Right hindlimb (tissue), 1 donor: ENCODE measurements around the gene CLDN12.

Source experiments
- DNase-seq: peaks from one replicate; pipeline ENCODE4 v3.0.0-alpha.2; 2018

CLDN12 gene

DNA sequence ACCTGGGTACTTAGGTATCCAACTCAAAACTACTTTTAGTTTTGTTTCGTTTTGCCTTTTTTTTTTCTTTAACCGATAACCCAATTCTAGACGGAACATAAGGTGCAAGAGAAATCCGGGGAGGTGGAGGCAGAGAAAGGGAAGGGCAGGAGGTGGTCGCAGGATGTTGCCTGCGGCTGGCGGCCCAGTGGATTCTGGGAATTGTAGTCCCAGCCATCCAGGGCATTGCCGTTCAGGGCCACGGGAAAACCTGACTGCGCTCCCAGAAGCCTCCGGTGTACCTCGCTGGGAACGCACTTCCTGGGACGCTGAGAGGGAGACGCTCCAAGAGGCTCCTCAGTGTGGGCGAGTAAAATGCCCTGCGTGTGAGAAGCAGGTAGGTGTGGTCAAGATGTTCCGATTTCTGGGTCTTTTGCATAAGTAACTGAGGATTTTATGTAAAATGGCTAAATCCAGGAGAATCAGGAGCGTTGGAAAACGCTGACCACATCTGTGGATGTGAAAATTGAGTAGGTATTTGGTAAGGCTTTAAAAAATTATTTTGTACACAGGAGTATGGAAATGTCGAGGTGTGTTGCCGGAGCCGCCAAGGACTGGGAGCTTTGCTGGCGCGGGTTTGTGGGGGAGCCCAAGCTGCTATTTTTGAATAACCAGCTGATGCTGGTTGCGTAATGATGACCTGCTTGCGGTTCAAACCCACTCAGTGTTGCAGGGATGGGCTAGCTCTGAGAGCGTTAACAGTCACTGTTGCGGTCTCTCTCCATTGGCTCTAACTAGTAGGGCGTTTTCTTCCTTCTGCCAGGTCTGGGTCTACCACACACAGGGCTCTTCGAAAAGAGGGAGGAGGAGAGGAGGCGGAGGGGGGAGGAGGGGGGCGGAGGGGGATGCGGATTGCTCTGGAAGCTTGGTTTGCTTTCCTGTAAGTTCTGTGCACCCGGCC, at the start of gene CLDN12:
Gene CLDN12 (plus strand): TSS at position 288 of the 940 bp plus-strand sequence. CDS start 9,216 bp downstream, outside the sequence.
- DNase-seq: peak; percentile 92

DNA sequence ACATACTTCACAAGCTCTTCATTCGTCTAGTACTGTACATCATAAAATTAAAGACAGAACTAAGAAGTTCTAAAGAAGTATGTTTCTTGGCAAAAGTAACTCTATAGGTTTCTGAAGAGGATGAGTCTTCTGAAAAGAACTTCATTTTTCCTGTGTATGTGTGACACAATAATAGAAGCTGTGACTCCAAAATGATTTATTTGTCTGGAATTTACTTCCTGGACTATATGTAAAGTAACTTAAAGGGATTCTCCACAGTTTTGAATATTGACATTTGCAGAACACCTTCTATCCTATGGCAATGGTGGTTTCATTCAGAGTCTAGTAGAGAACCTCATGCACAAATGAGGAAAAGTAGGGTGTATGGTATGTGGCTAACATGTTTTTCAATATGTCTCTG, 19.8 kb upstream of the CLDN12 start:
- DNase-seq: no peak

DNA sequence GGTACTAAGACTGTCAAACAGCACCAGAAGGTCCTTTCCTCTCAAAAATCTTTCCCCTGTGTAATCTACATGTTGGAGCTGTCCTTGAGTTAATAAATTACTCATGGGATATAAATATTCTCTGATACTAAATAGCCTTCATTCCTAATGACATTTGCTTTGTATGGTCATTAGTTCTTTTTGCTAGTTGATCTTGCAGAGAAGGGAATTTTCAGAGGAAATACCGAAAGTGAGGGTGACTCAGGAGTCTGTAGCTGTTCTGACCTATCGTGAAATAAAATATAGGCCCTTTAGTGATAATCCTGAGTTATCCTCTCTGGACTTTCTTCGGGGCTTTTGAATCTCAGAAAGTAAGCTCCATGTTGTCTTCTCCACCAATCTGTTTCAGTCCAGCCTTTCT, 19.4 kb upstream of the CLDN12 start:
- DNase-seq: no peak

DNA sequence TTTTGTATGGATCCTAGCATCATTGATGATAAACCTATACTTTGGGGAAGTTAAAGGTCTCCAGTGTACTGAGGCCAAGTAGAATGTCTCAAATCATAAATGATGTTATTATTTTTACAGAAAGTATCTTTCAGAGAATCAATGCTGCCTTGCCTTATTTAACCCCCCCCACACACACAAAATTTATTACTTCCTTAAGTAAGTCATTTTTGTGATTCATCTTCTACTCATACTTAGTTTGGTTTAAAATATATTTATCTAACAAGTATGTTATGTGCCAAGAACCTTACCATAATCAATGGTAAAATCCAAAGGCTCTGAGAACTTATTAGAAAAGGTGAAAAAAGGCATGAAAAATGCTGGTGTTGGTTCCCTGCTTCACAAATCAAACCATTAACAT, 18.8 kb upstream of the CLDN12 start:
- no peak for DNase-seq

DNA sequence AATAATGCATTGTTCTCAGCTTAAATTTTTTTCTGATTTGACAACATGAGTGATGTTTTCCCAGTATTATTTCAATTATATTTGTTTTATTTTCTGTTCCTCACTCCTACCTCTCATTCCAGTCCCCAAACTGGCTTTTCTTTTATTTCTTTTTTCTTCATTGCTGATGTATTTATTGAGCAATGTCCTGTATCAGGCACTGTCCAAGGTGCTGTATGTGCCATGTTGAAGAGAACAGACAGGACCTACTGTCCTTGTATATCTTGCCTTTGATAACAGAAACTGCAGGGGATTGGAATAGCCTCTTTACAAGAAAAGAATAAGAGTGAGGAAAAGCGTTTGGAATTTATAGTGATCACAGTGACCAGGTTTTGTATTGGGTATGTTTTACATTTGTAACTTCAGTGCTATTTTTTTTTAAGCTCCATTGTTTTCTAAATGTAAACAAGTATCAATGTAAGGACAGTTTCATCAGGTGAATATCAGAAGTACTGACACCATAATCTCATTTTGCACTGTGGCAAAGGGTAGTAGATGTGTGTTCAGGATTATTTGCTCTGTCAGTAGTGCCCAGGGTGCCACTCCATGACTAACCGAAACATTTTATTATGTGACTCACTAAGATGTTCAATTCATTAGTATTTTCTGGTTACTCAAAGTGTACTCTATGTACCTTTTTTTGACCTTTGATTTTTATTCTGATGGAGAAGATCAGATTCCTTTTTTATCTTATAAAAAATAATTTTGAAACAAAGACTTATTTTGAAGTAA, 15.6 kb upstream of the CLDN12 start:
- DNase-seq: no peak

DNA sequence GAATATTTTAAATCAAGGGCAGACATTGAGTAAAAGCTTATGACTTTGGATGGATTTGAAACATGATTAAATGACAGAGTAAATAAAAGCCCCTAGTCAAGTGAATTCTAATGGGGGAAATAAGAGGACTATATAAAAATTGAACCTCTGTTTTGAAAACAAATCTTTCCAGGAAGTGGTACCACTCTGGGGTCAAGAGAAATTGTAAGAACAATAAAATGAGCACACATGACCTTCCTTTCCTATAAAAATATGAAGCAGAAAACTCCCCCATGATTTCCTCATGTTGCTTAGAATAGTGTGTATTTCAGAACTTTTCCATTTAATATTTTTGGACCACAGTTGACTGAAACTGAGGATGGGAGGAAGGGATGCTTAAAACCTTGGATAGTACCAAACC, 12.3 kb upstream of the CLDN12 start:
- no peak for DNase-seq

DNA sequence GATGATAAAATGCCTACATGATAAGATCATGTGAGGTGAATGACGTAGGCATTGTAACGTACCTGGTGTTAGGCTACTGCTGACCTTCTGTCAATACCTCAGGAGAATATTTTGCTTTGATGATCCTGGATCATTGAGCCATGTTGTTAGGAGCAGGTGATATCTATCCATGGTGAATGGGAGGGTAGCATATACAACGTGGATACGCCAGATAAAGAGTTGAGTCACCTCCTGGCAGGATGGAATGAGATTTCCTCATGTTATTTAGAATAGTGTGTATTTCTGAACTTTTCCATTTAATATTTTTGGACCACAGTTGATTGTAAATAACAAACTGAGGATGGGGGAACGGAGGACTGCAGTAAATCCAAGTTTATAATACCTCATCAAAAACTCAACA, 11.8 kb upstream of the CLDN12 start:
- DNase-seq: no peak

DNA sequence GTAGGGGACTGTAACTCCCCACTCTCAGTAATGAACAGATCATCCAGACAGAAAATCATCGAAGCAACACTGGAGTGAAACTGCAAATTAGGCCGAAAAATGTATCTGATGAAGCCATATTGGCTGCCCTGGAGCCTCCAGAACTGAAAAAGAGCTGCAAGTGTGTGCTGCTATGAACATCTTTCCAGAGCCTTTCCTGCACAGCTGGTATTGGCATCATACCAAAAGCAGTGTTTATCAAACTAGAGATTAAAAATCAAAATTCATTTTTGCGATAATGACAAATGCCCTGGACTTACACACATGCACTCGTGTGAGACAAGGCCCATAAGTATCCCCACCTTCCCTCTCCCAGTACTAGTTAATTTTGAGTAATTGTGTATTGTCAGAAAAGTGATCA, 6.8 kb upstream of the CLDN12 start:
- DNase-seq: no peak

DNA sequence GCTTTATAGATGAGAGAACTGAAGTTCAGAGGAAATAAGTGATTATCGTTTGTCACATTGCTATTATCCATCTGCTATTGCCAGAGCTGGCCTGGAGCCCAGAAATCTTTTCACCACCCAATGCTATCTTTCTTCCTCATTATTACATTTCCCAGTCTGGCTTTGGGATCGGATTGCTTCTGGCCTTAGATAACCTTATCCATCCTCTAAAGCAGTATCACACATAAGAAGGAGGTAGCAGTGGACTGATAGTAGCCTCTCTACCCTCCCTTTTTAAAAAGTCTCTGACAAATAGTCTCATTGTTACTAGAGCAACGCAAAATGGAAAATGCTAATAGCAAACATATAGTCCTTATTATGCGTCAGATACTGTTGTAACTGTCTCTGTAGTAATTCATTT, 1.3 kb upstream of the CLDN12 start:
- DNase-seq: peak; percentile 20

DNA sequence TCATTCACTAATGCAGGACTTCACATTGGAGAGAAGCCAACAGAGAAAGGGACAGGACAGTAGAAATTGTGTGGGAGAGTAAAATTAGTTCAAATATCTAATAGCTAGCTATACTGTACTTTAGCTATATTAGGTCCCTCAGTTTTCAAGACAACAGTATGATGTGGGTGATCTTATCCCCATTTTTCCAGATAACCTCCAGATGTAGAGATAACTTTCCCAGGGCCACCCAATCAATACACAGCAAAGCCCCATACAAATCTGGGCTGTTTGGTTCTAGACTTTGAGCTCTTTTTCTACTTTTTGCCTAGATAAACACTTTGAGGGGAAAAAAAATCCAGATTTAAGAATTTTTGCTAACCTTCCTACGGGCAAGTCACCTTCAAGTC, 482 bp upstream of the CLDN12 start:
- no peak for DNase-seq

DNA sequence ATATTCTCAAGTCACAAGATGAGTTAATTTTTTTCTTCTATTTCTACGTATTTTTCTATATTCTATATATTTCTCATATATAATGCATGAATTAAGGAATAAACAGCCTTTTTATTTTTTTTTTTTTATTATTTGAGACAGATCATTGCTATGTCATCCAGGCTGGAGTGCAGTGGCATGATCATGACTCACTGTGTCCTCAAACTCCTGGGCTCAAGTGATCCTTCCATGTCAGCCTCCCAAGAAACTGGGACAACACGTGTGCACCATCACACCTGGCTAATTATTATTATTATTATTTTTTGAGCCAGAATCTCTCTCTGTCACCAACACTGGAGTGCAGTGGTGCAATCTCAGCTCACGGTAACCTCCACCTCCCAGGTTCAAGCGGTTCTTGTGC, 1.5 kb downstream of the CLDN12 start:
- DNase-seq: no peak

DNA sequence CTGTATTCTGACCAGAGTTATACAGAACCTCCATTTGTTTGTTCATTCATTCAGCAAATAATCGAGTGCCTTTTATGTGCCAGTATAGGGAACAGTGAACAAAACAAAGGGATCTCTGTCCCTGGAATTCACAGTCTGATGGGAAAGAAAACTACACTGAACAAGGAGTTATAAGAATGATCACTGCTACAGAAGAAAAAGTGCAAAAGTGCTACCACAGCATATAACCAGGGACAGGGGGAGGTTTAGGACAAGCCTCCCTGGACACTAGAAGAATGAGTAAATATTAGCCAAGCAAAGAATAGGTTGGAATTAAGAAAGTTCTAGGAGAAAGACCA, 4.2 kb downstream of the CLDN12 start:
- DNase-seq: no peak

DNA sequence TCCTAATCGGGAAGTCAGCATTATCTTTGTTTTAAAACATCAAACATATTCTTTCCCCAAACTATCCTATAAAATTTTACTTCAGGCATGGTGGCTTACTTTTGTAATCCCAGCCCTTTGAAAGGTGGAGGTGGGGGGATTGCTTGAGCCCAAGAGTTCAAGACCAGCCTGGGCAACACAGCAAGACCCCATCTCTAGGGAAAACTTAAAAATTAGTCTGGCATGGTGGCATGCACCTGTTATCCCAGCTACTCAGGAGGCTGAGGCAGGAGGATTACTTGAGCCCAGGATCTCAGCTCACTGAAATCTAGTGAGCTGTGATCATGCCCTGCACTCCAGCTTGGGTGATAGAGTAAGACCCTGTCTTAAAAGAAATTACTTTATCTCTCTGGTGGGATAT, 4.9 kb downstream of the CLDN12 start:
- no peak for DNase-seq

DNA sequence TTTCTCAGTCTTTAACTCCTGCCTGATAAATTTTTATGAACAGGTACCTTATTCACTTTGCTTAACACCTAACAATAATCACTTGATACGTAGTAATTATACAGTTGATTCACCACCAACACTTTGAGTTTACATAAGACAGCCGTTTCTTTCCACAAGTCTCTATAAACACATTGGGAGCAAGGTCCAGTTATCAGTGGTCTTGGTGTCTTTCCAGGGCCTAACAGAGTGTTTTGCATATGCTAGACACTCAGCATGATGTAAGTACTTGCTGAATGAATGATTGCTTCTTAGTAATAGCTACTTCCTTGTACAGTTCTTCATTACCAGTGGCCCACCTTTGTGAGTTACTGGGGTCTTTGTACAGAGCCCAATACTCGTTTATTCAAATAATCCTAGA, 6.4 kb downstream of the CLDN12 start:
- no peak for DNase-seq

DNA sequence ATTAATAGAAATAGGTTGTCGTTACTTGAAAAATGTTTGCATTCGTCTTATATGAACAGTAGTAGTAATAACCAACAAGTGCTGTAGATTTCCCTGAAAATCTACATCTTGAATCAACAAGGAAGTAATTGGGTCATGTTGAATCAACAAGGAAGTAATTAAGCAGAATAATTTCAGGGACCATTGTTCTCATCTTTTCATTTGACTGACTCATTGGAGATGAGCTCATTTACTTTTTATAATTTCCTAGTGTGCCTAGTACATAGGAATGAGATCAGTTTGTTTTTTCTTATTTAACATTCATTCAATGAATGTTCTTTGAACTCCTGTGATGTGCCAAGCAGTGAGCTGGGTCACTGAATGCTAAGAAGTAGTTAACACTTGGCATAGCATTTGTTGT, 8.2 kb downstream of the CLDN12 start:
- no peak for DNase-seq

DNA sequence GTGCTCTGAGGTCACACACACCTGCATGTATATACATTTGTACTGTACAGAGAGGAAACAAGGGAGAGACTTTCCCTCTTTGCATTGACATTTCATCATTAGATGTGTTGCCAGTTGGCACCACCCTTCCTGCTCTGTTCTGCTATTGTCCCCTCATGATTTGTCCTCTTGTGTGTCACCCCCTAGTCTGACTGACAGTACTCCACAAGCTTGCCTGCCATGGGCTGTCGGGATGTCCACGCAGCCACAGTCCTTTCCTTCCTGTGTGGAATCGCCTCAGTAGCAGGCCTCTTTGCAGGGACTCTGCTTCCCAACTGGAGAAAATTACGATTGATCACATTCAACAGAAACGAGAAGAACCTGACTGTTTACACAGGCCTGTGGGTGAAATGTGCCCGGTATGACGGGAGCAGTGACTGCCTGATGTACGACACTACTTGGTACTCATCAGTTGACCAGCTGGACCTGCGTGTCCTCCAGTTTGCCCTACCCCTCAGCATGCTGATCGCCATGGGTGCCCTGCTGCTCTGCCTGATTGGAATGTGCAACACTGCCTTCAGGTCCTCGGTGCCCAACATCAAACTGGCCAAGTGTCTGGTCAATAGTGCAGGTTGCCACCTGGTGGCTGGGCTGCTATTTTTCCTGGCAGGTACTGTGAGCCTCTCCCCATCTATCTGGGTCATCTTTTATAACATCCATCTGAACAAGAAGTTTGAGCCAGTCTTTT, 9.4 kb downstream of the CLDN12 start:
- DNase-seq: no peak

DNA sequence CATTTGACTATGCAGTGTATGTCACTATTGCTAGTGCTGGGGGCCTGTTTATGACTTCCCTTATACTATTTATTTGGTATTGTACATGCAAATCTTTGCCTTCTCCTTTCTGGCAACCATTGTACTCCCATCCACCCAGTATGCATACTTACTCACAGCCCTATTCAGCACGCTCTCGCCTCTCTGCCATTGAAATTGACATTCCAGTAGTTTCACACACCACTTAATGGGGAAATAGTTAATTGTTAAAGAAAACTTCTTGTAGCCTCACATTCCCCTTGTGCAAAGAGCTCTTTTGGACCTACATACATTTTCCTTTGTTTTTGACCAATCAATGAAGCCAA, 9.9 kb downstream of the CLDN12 start:
- DNase-seq: no peak

DNA sequence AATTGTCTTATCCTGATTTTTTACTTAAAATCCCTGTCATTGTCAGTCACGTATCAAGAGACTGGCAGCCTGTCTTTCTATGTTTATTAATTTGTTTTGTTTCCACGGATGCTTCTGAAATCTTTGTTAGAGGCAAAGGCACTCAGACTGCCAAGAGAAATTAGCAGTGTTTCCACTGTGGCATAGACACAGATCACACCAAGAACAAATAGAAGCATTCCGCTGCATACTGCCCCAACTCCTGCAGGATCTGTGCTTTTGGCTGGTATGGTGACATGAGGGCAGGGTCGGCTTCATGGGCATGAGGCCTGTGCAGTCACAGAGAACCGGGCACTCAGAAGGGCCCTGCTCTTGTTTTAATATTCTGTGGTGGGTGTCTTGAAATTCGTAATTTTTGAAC, 18.4 kb downstream of the CLDN12 start:
- DNase-seq: no peak

DNA sequence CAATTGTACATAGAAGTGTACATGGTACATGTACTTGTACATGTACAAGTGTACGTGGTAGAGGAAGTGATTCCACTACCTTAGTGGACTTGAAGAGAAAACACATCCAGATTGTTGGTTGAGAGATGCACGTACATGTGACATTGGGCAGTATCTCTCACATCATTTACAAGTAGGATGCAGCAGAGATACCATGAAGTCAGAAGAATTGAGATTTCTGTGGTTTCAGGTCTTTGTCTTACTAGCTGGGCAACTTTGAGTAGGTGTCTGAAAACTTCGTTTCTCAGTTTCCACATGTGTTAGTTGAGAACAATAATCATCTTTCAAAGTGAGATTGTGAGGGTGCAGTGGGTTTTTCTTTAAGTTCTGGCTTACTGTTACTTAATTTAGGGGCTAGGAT, 21.5 kb downstream of the CLDN12 start:
- DNase-seq: no peak

DNA sequence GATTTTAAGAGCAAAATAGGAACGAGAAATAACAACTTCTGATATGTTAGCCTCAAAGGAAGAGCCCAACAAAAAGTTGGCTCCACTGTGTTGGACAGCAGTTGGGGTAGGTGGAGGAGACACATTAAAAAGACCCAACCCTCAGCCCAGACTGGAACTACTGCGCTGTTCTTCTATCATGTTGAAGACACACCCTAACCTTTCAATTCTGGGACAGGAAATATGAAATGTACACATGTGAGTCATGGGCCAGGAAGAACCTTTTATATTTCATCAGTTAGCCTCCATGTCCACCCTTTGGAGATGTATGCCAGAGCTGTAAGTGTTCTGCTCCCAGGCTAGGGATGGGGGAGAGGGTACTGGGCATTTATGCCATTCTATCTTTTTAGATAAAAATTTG, 22.1 kb downstream of the CLDN12 start:
- no peak for DNase-seq

DNA sequence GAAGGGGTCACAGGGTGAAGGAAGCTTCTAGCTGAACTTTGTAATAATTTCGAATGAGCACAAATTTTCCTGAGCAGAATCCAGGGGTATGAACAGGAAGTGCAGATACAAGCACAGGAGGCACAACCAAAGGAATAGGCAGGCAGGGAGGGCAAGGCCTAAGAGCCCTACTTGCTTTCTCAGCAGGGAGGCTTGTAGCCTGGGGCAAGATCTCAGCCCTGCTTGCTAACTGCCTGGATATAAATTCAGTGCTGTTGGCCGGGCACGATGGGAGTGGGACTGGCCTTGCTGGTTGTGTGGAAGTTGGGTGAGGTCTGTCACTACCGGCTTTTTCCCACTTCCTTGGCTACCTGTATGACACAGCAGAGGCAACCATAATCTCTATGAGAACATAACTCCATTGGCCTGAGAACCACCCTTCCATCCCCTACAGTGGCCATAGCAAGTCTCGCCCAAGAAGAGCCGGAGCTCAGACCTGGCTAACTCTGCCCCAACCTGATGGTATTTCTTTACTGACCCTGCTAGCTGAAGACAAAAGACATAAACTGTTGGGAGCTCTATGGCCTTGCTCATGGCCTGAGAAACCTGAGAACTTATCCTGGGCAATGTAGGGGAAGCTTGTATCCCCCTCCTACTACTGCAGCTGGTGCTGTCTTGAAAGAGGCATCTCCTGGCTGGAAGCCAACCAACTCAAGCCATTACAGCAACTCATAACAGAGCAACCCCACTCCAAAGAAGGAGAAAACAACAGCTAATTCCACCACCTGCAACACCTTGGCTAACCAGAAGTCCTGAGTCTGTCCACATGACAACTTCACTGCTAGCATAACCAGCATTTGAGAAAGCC, 27.6 kb downstream of the CLDN12 start:
- peak; percentile 21 for DNase-seq

DNA sequence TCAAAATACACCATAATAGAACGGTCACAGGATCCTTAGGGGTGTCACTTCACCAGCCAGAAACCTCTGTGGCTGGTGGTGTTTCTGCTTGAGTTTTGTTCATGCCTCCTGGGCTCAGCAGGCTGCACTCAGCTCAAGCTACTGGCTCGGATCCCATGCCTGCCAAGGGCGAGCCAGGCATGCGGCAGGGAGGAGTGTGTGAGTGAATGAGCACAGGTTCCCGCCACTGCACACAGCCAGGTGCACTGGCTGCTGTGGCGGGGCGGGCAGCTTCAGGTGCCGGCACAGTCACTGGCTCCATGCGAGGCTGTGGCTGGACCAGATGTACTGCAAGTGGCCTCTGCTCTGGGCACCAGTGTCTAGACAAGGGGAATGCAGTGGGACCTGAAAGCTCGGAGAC, 29.5 kb downstream of the CLDN12 start:
- no peak for DNase-seq

DNA sequence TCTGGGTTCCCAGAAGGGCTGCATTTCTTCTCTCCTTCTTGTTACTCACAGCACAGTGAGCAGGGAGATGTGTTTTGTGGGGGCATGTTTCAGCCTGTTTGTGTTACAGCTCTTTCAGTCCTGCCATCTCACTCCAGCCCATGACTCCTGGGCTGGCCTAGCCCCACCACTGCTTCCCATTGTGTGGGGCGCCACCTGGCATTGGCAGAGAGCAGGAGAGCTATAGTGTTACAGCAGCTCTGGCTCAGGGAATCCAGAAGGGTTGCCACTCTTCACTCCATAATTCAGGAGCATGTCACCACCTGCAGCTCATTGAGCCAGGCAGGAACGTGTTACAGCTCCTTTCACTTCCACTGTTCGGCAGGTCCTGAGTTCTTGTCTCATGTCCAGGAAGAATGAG, 30.0 kb downstream of the CLDN12 start:
- no peak for DNase-seq
